Left ventricle myocardium inferior (tissue), 1 donor: ENCODE results near the gene PLCB1. TPM values are rescaled to one million over a fixed set of nuclear protein-coding genes. Genes with fewer than 3 reads are reported as not detected.

Source experiments
- DNase-seq: peaks from one replicate; pipeline ENCODE4 v3.0.0-alpha.2; 2020
- H3K27ac ChIP-seq: fragments of 200-600 bp; replicated peaks from 2 replicates; pipeline ENCODE4 v1.8.0; 2021
- H3K27me3 ChIP-seq: fragments of 200-600 bp; 2 replicates; pipeline ENCODE4 v1.8.0; 2021; ENCODE audit warnings: low read depth
- H3K36me3 ChIP-seq: fragments of 200-600 bp; 2 replicates; pipeline ENCODE4 v1.8.0; 2021
- H3K4me1 ChIP-seq: fragments of 200-600 bp; 2 replicates; pipeline ENCODE4 v1.8.0; 2021
- H3K4me3 ChIP-seq: fragments of 200-600 bp; 2 replicates; pipeline ENCODE4 v1.8.0; 2021; ENCODE audit warnings: mild to moderate bottlenecking, moderate library complexity
- H3K9me3 ChIP-seq: fragments of 200-600 bp; replicated peaks from 2 replicates; pipeline ENCODE4 v1.8.0; 2021
- intact Hi-C: fragments of 100-400 bp; cut with micrococcal nuclease; formaldehyde crosslinking; loops from one replicate; pipeline ENCODE4 v1.11.0; 2022
- total RNA-seq: library from RNA; stranded (reverse); fragmentation: NEBNext Ultra II Directional; extraction: Animal tissue kit (Norgen Biotek cat#: 25700); gene quantifications from one replicate; pipeline ENCODE4 v1.2.1, GENCODE V29; 2021
- TF ChIP-seq, protein P1 (sequence below): fragments of 200-600 bp; IDR thresholded peaks from 2 replicates; pipeline ENCODE4 v1.8.0; 2021; ENCODE audit warnings: antibody characterized with exemption, mild to moderate bottlenecking, borderline replicate concordance
- donor health status: DM: no; HTN: yes; CAD: no; lungs with severe emphysema.

Gene PLCB1
- total RNA-seq, 1 donor from 2014 or later, result 6.0 TPM

DNA sequence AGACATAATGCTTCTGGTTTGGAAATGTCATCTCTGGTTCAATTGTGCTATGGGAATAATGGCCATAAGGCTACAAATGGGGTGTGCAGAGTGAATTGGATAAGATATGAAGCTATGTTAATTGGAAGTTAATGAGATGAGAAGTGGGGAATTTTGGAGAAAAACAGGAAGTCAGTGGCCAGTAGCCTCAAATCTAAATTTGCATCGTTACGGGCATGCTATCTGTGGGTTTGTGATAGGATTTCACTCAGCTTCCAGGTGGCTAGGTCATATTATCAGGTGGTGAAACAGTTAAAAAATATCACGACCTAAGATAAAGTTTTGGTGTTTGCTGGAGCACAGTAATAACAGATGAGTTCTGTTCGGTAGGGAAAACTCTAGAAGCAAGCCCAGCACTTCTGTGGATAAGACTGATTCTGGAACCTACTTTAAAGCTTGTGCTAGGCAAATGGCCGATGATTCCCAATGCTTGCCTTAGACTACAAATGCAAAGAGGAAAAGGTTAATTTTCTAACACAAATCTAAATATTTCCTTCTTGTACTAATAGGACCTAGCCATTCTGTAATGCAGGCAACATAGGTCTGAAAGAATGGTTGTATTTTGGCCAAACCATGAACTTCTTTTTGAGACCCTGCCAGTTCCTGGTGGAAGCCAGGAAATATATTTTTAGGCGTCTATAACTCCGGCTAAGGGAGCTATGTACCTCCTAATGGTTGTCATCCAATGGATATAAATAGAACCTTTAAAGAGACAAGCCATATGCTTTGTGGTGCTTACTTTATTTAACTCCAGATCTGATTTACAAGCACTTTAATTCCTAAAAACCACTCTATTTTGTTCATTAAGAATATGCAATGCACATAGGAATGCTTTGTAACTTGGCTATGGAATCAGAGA lies 111.0 kb downstream of the PLCB1 start:
- H3K27ac ChIP-seq, result peak overlapping the region; percentile 72
- H3K4me3 ChIP-seq, result no peak overlapping the region
- H3K27me3 ChIP-seq, result no peaks in the 10 kb centered on the region
- TF ChIP-seq, protein P1, sequence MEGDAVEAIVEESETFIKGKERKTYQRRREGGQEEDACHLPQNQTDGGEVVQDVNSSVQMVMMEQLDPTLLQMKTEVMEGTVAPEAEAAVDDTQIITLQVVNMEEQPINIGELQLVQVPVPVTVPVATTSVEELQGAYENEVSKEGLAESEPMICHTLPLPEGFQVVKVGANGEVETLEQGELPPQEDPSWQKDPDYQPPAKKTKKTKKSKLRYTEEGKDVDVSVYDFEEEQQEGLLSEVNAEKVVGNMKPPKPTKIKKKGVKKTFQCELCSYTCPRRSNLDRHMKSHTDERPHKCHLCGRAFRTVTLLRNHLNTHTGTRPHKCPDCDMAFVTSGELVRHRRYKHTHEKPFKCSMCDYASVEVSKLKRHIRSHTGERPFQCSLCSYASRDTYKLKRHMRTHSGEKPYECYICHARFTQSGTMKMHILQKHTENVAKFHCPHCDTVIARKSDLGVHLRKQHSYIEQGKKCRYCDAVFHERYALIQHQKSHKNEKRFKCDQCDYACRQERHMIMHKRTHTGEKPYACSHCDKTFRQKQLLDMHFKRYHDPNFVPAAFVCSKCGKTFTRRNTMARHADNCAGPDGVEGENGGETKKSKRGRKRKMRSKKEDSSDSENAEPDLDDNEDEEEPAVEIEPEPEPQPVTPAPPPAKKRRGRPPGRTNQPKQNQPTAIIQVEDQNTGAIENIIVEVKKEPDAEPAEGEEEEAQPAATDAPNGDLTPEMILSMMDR, result no peak
- intact Hi-C loops, result no loop called here
- H3K9me3 ChIP-seq, result no peaks in the 10 kb centered on the region
- peaks cover 45% of the 10 kb centered on the region for H3K4me1 ChIP-seq
- no peaks in the 10 kb centered on the region for H3K36me3 ChIP-seq
- no peak for DNase-seq

DNA sequence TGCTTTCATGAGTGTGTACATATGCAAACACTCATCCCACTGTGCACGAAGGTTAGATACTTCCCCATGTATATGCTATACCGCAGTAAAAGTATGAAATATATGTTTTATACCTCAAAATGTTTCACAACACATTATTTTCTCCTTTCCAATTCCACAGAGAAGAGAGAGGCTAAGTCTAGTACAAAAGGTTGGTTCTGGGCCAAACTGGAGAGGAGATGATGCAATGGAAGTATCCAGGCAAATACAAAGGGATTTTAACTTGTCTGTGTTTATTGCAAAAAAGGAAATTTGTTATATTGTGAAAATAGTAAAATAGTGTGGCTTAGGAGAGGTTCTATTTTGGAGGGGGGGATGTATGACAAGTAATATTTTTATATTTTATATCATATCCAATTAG lies 112.6 kb downstream of the PLCB1 start:
- no peak overlapping the region for H3K4me3 ChIP-seq
- no peaks in the 10 kb centered on the region for H3K9me3 ChIP-seq
- H3K4me1 ChIP-seq, result peaks cover 45% of the 10 kb centered on the region
- DNase-seq, result no peak
- TF ChIP-seq, protein P1, result no peak
- H3K27me3 ChIP-seq, result no peaks in the 10 kb centered on the region
- intact Hi-C loops, result no loop called here
- H3K27ac ChIP-seq, result peak overlapping the region; percentile 72
- no peaks in the 10 kb centered on the region for H3K36me3 ChIP-seq

DNA sequence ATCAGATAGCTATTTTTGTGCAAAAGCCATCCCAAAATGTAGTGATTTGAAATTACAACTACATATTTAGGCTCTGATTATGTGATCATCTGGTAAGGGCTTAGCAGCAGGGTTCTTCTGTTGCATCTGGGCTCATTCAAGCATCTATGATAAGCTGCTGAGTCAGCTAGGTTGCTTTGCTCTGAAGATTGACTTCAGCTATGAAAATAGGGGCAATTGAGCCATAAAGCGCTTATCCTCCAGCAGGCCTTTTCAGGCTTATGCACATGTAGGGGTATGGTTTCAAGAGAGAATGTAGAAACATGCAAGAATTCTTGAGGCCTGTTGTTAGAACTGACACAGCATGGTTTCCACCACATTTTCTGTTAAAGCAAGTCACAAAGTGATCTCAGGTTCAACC lies 114.1 kb downstream of the PLCB1 start:
- H3K4me1 ChIP-seq, result peaks cover 44% of the 10 kb centered on the region
- H3K4me3 ChIP-seq, result no peak overlapping the region

DNA sequence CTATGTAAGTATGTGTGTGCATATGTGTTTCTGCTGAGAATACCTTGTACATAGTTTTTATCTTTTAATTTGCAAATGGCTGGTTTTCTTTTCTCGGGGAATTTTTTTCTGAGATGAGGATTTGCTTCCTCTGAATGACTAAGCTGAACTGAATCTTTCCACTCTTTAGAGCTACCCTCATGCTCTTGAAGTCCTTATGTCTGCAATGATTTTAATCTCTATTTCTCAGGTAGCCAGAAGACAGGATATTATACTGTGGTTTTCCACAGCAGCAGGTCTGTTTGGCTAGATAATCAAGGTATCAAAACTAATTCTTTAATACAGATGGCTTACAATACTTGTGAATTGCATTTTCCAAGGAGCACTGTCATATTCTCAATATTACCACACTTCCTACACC lies 114.7 kb downstream of the PLCB1 start:
- Histone ChIP-seq H3K4me3 (no peak overlapping the region), H3K27me3 (no peaks in the 10 kb centered on the region), H3K4me1 (peaks cover 38% of the 10 kb centered on the region), H3K9me3 (no peaks in the 10 kb centered on the region), H3K36me3 (no peaks in the 10 kb centered on the region), H3K27ac (no peak overlapping the region)
- intact Hi-C loops, result no loop called here
- TF ChIP-seq, protein P1, result no peak
- no peak for DNase-seq

More for the DNA sequence above, 114.1 kb downstream of the PLCB1 start:
- H3K9me3 ChIP-seq, result no peaks in the 10 kb centered on the region
- no peak for DNase-seq
- no peaks in the 10 kb centered on the region for H3K36me3 ChIP-seq
- intact Hi-C loops, result no loop called here
- TF ChIP-seq, protein P1, result no peak
- no peak overlapping the region for H3K27ac ChIP-seq
- no peaks in the 10 kb centered on the region for H3K27me3 ChIP-seq

DNA sequence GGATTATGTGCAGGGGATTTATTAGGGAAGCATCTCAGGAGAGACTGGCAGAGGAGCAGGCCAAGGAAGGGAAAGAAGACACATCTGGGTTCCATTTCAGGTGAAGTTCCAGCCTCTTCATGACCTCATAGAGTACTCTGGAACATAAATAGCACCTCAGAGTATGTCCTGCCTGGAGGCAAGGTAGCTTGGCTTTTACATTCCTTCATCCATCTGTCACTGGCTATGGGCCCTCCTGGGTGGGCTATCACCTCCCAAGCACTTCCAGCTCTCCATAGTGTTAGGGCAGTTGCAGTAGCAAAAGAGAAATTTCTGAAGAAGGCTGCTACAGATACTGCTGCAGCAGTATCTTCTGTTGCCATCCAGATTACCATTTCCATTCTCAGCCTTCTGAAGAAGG lies 116.0 kb downstream of the PLCB1 start:
- no peaks in the 10 kb centered on the region for H3K36me3 ChIP-seq
- TF ChIP-seq, protein P1, result no peak
- no peak for DNase-seq
- H3K27ac ChIP-seq, result no peak overlapping the region
- no peak overlapping the region for H3K4me3 ChIP-seq
- no peaks in the 10 kb centered on the region for H3K27me3 ChIP-seq
- intact Hi-C loops, result no loop called here
- H3K4me1 ChIP-seq, result peaks cover 25% of the 10 kb centered on the region
- H3K9me3 ChIP-seq, result no peaks in the 10 kb centered on the region
